Measurements from ENCODE around the gene CD86. TPM values are rescaled to one million over a fixed set of nuclear protein-coding genes. Genes with fewer than 3 reads are reported as not detected.
A peak's percentile ranks its signal among the peaks of the same experiment; 100 is the strongest.

The CD86 gene
- total RNA-seq, 1 experiment from 2014 or later = not detected

GRCh38 chr3:122019493-122019892, 35.7 kb upstream of the CD86 start:
- Histone ChIP-seq H3K36me3 (ENCODE audit: control insufficient read depth in 1 of 2, insufficient read depth in 2 of 2, low read length in 2 of 2) (no peaks in the 10 kb centered on the region), H3K9me3 (ENCODE audit: control insufficient read depth in 1 of 2, insufficient read depth in 1 of 2, low read depth in 1 of 2, low read length in 2 of 2) (no peaks in the 10 kb centered on the region), H3K9me2 (ENCODE audit: insufficient read depth) (no peaks in the 10 kb centered on the region), H3K4me2 (ENCODE audit: low read length) (no peak overlapping the region), H3K4me3 (replicated peaks in 1 of 2; ENCODE audit: low read depth in 1 of 2, low read length in 2 of 2) (no peak overlapping the region), H2AFZ (ENCODE audit: low read depth, low read length, poor library complexity, severe bottlenecking) (no peak overlapping the region), H4K20me1 (ENCODE audit: insufficient read depth) (no peaks in the 10 kb centered on the region), H3K9ac (ENCODE audit: low read length) (no peak overlapping the region), H3K4me1 (ENCODE audit: control insufficient read depth in 1 of 2, insufficient read depth in 2 of 2, low read length in 2 of 2) (peaks cover 0 to 14% of the 10 kb centered on the region in 2 experiments; a peak in 2 of 4 replicates), H3K27me3 (ENCODE audit: insufficient read depth, low read length) (no peaks in the 10 kb centered on the region), H3K79me2 (ENCODE audit: insufficient read depth, low read length) (no peaks in the 10 kb centered on the region), H3K27ac (ENCODE audit: low read depth, low read length) (no peak overlapping the region)
- no peak for TF ChIP-seq SIN3A (IDR thresholded peaks at IDR 0.05; ENCODE audit: low read depth)
- TF ChIP-seq EZH2 (IDR thresholded peaks at IDR 0.05) = no peak
- TF ChIP-seq EZH2phosphoT487 (IDR thresholded peaks at IDR 0.05; ENCODE audit: borderline replicate concordance) = no peak
- POLR2A ChIA-PET = no interaction called here
- RAD21 ChIA-PET (ENCODE audit: low non-redundant PET in 1 of 2, low total read pairs in 2 of 2, uncharacterized antibody in 2 of 2, unreplicated experiment in 2 of 2) = no interaction called here
- DNase-seq (ENCODE audit: low read depth, low spot score) (no peak), ATAC-seq (no peak)
- intact Hi-C loops (cut with micrococcal nuclease) = no loop called here
- CTCF ChIA-PET = interaction anchor here (1.5 kb wide), 1 partner anchor 24 kb away, joined by 4 read pairs; no protein-coding TSS in a partner anchor
- BruUV-seq (replicated peaks) = no TSS peak

GRCh38 chr3:122021037-122021436, 34.1 kb upstream of the CD86 start:
- ATAC-seq (no peak), DNase-seq (ENCODE audit: low read depth, low spot score) (no peak)
- intact Hi-C loops (cut with micrococcal nuclease) = no loop called here
- POLR2A ChIA-PET = no interaction called here
- H3K9me3 ChIP-seq (ENCODE audit: control insufficient read depth in 1 of 2, insufficient read depth in 1 of 2, low read depth in 1 of 2, low read length in 2 of 2) = no peaks in the 10 kb centered on the region
- no peak overlapping the region for H3K9ac ChIP-seq (ENCODE audit: low read length)
- H3K4me2 ChIP-seq (ENCODE audit: low read length) = peak overlapping the region; percentile 95
- H3K27me3 ChIP-seq (ENCODE audit: insufficient read depth, low read length) = no peaks in the 10 kb centered on the region
- no peak overlapping the region for H2AFZ ChIP-seq (ENCODE audit: low read depth, low read length, poor library complexity, severe bottlenecking)
- TF ChIP-seq ZBTB33 (IDR thresholded peaks at IDR 0.05; ENCODE audit: extremely low read depth, insufficient replicate concordance, low read length) = no peak
- no peak for TF ChIP-seq MAX (IDR thresholded peaks at IDR 0.05)
- TF ChIP-seq SIN3A (IDR thresholded peaks at IDR 0.05; ENCODE audit: low read depth) = no peak
- TF ChIP-seq POLR2AphosphoS5 (IDR thresholded peaks at IDR 0.05; ENCODE audit: low read depth, low read length) = no peak
- TF ChIP-seq JUND (IDR thresholded peaks at IDR 0.05) = no peak
- no peak for TF ChIP-seq ATF3 (IDR thresholded peaks at IDR 0.05)
- no peak for TF ChIP-seq CTCF (IDR thresholded peaks at IDR 0.05 in 2 of 3, conservative IDR thresholded peaks at IDR 0.05 in 1 of 3; ENCODE audit: borderline replicate concordance in 1 of 3, insufficient read depth in 1 of 3, low read depth in 2 of 3, low read length in 2 of 3)
- TF ChIP-seq FOSL1 (IDR thresholded peaks at IDR 0.05; ENCODE audit: low read depth) = no peak
- TF ChIP-seq CEBPB (IDR thresholded peaks at IDR 0.05; ENCODE audit: low read depth) = no peak
- TF ChIP-seq CBX3 (IDR thresholded peaks at IDR 0.05; ENCODE audit: low read depth) = no peak
- no peak for TF ChIP-seq SRF (IDR thresholded peaks at IDR 0.05; ENCODE audit: low read depth)
- TF ChIP-seq SP1 (IDR thresholded peaks at IDR 0.05; ENCODE audit: low read depth) = no peak
- CTCF ChIA-PET = interaction anchor here (1.5 kb wide), 1 partner anchor 25 kb away, joined by 4 read pairs; no protein-coding TSS in a partner anchor
- H3K9me2 ChIP-seq (ENCODE audit: insufficient read depth) = no peaks in the 10 kb centered on the region
- peak overlapping the region in 1 of 2 experiments; percentile 68; a peak in 2 of 4 replicates for H3K4me3 ChIP-seq (replicated peaks in 1 of 2; ENCODE audit: low read depth in 1 of 2, low read length in 2 of 2)
- H3K36me3 ChIP-seq (ENCODE audit: control insufficient read depth in 1 of 2, insufficient read depth in 2 of 2, low read length in 2 of 2) = no peaks in the 10 kb centered on the region
- RAD21 ChIA-PET (ENCODE audit: low non-redundant PET in 1 of 2, low total read pairs in 2 of 2, uncharacterized antibody in 2 of 2, unreplicated experiment in 2 of 2) = no interaction called here
- peaks cover 0 to 14% of the 10 kb centered on the region in 2 experiments; a peak in 2 of 4 replicates for H3K4me1 ChIP-seq (ENCODE audit: control insufficient read depth in 1 of 2, insufficient read depth in 2 of 2, low read length in 2 of 2)
- BruUV-seq (replicated peaks) = TSS peak; percentile 53
- H4K20me1 ChIP-seq (ENCODE audit: insufficient read depth) = no peaks in the 10 kb centered on the region
- H3K27ac ChIP-seq (ENCODE audit: low read depth, low read length) = no peak overlapping the region
- no peaks in the 10 kb centered on the region for H3K79me2 ChIP-seq (ENCODE audit: insufficient read depth, low read length)

Measured in HCT116 (cell line).